Measurements from ENCODE around the gene SNAPC2.

SNAPC2 gene

GRCh38 chr19:7920519-7921301, 572 bp downstream of the SNAPC2 start:
- peak overlapping the region; percentile 81 for H3K4me3 ChIP-seq (ENCODE audit: low read depth, low read length)
- no peak for TF ChIP-seq CTCF (IDR thresholded peaks at IDR 0.05; ENCODE audit: borderline replicate concordance, insufficient read depth, low read depth, low read length)

GRCh38 chr19:7921302-7921966, 1.3 kb downstream of the SNAPC2 start:
- H3K4me3 ChIP-seq (ENCODE audit: low read depth, low read length), result peak overlapping the region; percentile 63
- TF ChIP-seq CTCF (IDR thresholded peaks at IDR 0.05; ENCODE audit: borderline replicate concordance, insufficient read depth, low read depth, low read length), result no peak

GRCh38 chr19:7921967-7922835, 2.1 kb downstream of the SNAPC2 start:
- H3K4me3 ChIP-seq (ENCODE audit: low read depth, low read length), result no peak overlapping the region
- no peak for TF ChIP-seq CTCF (IDR thresholded peaks at IDR 0.05; ENCODE audit: borderline replicate concordance, insufficient read depth, low read depth, low read length)

GRCh38 chr19:7922836-7923195, 2.7 kb downstream of the SNAPC2 start:
- no peak overlapping the region for H3K4me3 ChIP-seq (ENCODE audit: low read depth, low read length)
- TF ChIP-seq CTCF (IDR thresholded peaks at IDR 0.05; ENCODE audit: borderline replicate concordance, insufficient read depth, low read depth, low read length), result no peak

- H3K4me3 ChIP-seq (ENCODE audit: low read depth, low read length), result no peak overlapping the region
- TF ChIP-seq CTCF (IDR thresholded peaks at IDR 0.05; ENCODE audit: borderline replicate concordance, insufficient read depth, low read depth, low read length), result no peak
Measured at GRCh38 chr19:7923295-7924191, 3.4 kb downstream of the SNAPC2 start.

GRCh38 chr19:7924241-7924640, 4.1 kb downstream of the SNAPC2 start:
- no peak overlapping the region for H3K4me3 ChIP-seq (ENCODE audit: low read depth, low read length)
- TF ChIP-seq CTCF (IDR thresholded peaks at IDR 0.05; ENCODE audit: borderline replicate concordance, insufficient read depth, low read depth, low read length), result no peak

Measured in GM12875 (cell line).